Lower lobe of right lung (tissue), 2 donors: ENCODE measurements around the gene ST6GALNAC2. TPM values are rescaled to one million over a fixed set of nuclear protein-coding genes. Genes with fewer than 3 reads are reported as not detected.

Experiments
- ATAC-seq, 2 donors: fragments of 200-7000 bp; cut with Tn5 transposase; one replicate each; pipeline ENCODE4 v1.9.1; 2020 to 2022; ENCODE audit warnings: mild to moderate bottlenecking in 2 of 2, moderate library complexity in 2 of 2
- DNase-seq: peaks from one replicate; pipeline ENCODE4 v3.0.0-alpha.2; 2020
- H3K27ac ChIP-seq: fragments of 200-600 bp; one replicate; pipeline ENCODE4 v1.8.0; 2022
- H3K27me3 ChIP-seq: fragments of 200-600 bp; one replicate; pipeline ENCODE4 v1.8.0; 2022; ENCODE audit warnings: low read depth
- H3K36me3 ChIP-seq: fragments of 200-600 bp; one replicate; pipeline ENCODE4 v1.8.0; 2022; ENCODE audit warnings: mild to moderate bottlenecking
- H3K4me1 ChIP-seq: fragments of 200-600 bp; one replicate; pipeline ENCODE4 v1.8.0; 2022
- H3K4me3 ChIP-seq: fragments of 200-600 bp; one replicate; pipeline ENCODE4 v1.8.0; 2022; ENCODE audit warnings: mild to moderate bottlenecking
- H3K9me3 ChIP-seq: fragments of 200-600 bp; one replicate; pipeline ENCODE4 v1.8.0; 2022
- intact Hi-C: fragments of 100-400 bp; cut with DNase I; formaldehyde crosslinking; loops from one replicate; pipeline ENCODE4 v1.11.0; 2022
- total RNA-seq: library from RNA; stranded (reverse); fragmentation: NEBNext Ultra II Directional; extraction: Animal tissue kit (Norgen Biotek cat#: 25700); gene quantifications from one replicate; pipeline ENCODE4 v1.2.1, GENCODE V29; 2021
- TF ChIP-seq, protein P1 (sequence below): fragments of 200-600 bp; IDR thresholded peaks from one replicate; pipeline ENCODE4 v1.8.0; 2022; ENCODE audit warnings: antibody characterized with exemption, mild to moderate bottlenecking
- donor health status: DM: no; HTN: yes; CAD: no; lungs with severe emphysema.

The ST6GALNAC2 gene
- total RNA-seq, 1 donor from 2014 or later = 29.0 TPM

DNA sequence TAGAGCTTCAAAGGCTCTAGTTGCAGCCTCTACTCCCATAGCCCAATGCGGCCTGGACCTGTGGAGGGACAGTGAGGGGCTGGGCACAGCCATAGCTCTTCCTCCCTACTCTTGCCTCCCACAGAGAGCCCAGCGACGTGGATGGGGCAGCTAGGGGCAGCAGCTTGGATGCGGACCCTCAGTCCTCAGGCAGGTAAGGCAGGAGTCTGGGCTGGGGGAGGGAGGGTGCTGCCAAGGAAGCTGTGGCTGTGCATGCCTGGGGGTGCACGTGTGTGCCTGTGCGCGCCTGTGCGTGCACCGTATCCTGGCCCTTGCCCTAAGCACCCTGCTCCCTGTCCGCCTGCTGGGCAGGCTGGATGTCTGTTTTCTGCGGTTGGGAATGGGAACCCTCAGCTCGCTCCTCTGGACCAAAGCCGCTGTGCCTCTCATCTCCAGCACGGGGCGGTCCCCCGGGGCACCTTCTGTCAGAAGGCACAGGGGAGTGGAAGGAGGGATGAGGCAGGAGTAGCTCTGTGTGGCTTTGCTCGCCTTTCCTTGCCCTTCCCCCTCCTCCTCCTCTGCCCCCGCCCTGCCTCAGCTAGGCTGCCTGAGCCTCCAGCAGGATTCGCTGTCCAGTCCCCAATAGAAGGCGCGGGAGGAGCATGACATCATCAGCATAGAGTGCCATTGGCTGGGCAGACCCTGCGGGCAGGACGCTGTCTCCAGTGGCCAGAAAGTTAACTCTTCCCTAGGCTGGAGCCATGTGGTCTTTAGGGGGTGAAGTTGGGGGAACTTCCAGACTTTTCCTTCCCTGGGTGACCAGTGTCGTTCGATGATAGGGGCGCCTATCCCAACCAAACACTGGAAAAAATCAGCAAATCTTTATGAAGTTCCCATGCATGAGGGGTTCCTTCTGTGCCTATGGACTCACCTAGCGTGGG lies 45.0 kb downstream of the ST6GALNAC2 start:
- ATAC-seq (peak; percentile 95 to 98), DNase-seq (peak; percentile 92)
- Histone ChIP-seq H3K36me3 (no peaks in the 10 kb centered on the region), H3K9me3 (no peaks in the 10 kb centered on the region), H3K27ac (peak overlapping the region; percentile 41), H3K4me3 (peak overlapping the region; percentile 46), H3K4me1 (peaks cover 84% of the 10 kb centered on the region), H3K27me3 (peaks cover 22% of the 10 kb centered on the region)
- intact Hi-C loops = no loop called here
- TF ChIP-seq, protein P1, sequence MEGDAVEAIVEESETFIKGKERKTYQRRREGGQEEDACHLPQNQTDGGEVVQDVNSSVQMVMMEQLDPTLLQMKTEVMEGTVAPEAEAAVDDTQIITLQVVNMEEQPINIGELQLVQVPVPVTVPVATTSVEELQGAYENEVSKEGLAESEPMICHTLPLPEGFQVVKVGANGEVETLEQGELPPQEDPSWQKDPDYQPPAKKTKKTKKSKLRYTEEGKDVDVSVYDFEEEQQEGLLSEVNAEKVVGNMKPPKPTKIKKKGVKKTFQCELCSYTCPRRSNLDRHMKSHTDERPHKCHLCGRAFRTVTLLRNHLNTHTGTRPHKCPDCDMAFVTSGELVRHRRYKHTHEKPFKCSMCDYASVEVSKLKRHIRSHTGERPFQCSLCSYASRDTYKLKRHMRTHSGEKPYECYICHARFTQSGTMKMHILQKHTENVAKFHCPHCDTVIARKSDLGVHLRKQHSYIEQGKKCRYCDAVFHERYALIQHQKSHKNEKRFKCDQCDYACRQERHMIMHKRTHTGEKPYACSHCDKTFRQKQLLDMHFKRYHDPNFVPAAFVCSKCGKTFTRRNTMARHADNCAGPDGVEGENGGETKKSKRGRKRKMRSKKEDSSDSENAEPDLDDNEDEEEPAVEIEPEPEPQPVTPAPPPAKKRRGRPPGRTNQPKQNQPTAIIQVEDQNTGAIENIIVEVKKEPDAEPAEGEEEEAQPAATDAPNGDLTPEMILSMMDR = peak; percentile 30

- no peaks in the 10 kb centered on the region for H3K36me3 ChIP-seq
- ATAC-seq = no peak
- peak within 1 kb of the TSS; percentile 73 for H3K27ac ChIP-seq
- DNase-seq = peak; percentile 43
- H3K27me3 ChIP-seq = peaks cover 22% of the 10 kb centered on the region
- peak within 1 kb of the TSS; percentile 58 for H3K4me3 ChIP-seq
- TF ChIP-seq, protein P1 = no peak
- no peaks in the 10 kb centered on the region for H3K9me3 ChIP-seq
- intact Hi-C loops = no loop called here
- peaks cover 79% of the 10 kb centered on the region for H3K4me1 ChIP-seq
Observed at GRCh38 chr17:76539631-76540271, 45.9 kb downstream of the ST6GALNAC2 start, which contains the start of gene PRCD. TSS of gene PRCD (plus strand) at chr17:76540044. CDS start at chr17:76540142, 98 bp downstream.

- ATAC-seq (no peak), DNase-seq (peak; percentile 27)
- TF ChIP-seq, protein P1 = no peak
- no peaks in the 10 kb centered on the region for H3K36me3 ChIP-seq
- peak overlapping the region; percentile 73 for H3K27ac ChIP-seq
- H3K9me3 ChIP-seq = no peaks in the 10 kb centered on the region
- intact Hi-C loops = no loop called here
- H3K4me1 ChIP-seq = peaks cover 72% of the 10 kb centered on the region
- peak overlapping the region; percentile 58 for H3K4me3 ChIP-seq
- peaks cover 22% of the 10 kb centered on the region for H3K27me3 ChIP-seq
Observed at GRCh38 chr17:76538941-76539570, 46.6 kb downstream of the ST6GALNAC2 start.

- peak overlapping the region; percentile 58 for H3K4me3 ChIP-seq
- ATAC-seq = no peak
- H3K27me3 ChIP-seq = peaks cover 22% of the 10 kb centered on the region
- no peaks in the 10 kb centered on the region for H3K9me3 ChIP-seq
- peak; percentile 59 for DNase-seq
- H3K27ac ChIP-seq = peak overlapping the region; percentile 73
- TF ChIP-seq, protein P1 = no peak
- peaks cover 66% of the 10 kb centered on the region for H3K4me1 ChIP-seq
- no peaks in the 10 kb centered on the region for H3K36me3 ChIP-seq
- intact Hi-C loops = no loop called here
Observed at GRCh38 chr17:76538281-76538931, 47.3 kb downstream of the ST6GALNAC2 start.
